HepG2 (cell line): Measurements from ENCODE around the gene DRC7. TPM values are rescaled to one million over a fixed set of nuclear protein-coding genes. Genes with fewer than 3 reads are reported as not detected.

Experiments
- BORCS8-MEF2B ChIP-seq: sonication (generic); formaldehyde crosslinking; IDR thresholded peaks from 2 replicates; pipeline ENCODE4 v1.8.0; 2022; ENCODE audit warnings: mild to moderate bottlenecking, missing genetic modification reagents
- BRCA1 ChIP-seq: sonication (generic); formaldehyde crosslinking; IDR thresholded peaks from 2 replicates; pipeline ENCODE4 v1.4.0; 2020; ENCODE audit warnings: missing genetic modification reagents
- CSRNP1 ChIP-seq: sonication (generic); formaldehyde crosslinking; IDR thresholded peaks from 2 replicates; pipeline ENCODE4 v1.8.1; 2023; ENCODE audit warnings: mild to moderate bottlenecking, missing genetic modification reagents
- ERF ChIP-seq: IDR thresholded peaks from 2 replicates; pipeline ENCODE4 v1.6.1; 2018; ENCODE audit warnings: missing biosample characterization, missing genetic modification reagents
- ISX ChIP-seq: sonication (generic); formaldehyde crosslinking; conservative IDR thresholded peaks from 2 replicates; pipeline ENCODE4 v1.5.0; 2020; ENCODE audit warnings: missing genetic modification reagents
- KAT8 ChIP-seq: IDR thresholded peaks from 2 replicates; pipeline ENCODE4 v1.6.1; 2016; ENCODE audit warnings: missing genetic modification reagents, missing compliant biosample characterization
- POLR2A ChIP-seq, 2 experiments: IDR thresholded peaks; 2 replicates each; pipeline ENCODE4 v1.6.1; 2011; ENCODE audit warnings: low read depth in 2 of 2, low read length in 2 of 2, mild to moderate bottlenecking in 1 of 2, moderate library complexity in 1 of 2; ENCODE audit not compliant: insufficient read depth in 1 of 2
- POLR2G ChIP-seq: fragments of 200-400 bp; formaldehyde crosslinking; IDR thresholded peaks from 2 replicates; pipeline ENCODE4 v1.6.1; 2018; ENCODE audit warnings: mild to moderate bottlenecking, low read depth, low read length, moderate library complexity
- SALL2 ChIP-seq: sonication (generic); formaldehyde crosslinking; IDR thresholded peaks from 2 replicates; pipeline ENCODE4 v1.8.1; 2023; ENCODE audit warnings: mild to moderate bottlenecking, missing genetic modification reagents, inconsistent platforms
- SCMH1 ChIP-seq: sonication (generic); formaldehyde crosslinking; IDR thresholded peaks from 2 replicates; pipeline ENCODE4 v1.9.0; 2021; ENCODE audit warnings: missing genetic modification reagents, mild to moderate bottlenecking, borderline replicate concordance
- TAF1 ChIP-seq: sonication (generic); formaldehyde crosslinking; IDR thresholded peaks from 2 replicates; pipeline ENCODE4 v1.4.0; 2020; ENCODE audit warnings: missing genetic modification reagents
- ZBTB10 ChIP-seq: sonication (generic); formaldehyde crosslinking; IDR thresholded peaks from 2 replicates; pipeline ENCODE4 v1.4.0; 2020; ENCODE audit warnings: missing genetic modification reagents, borderline replicate concordance
- ZFP36L2 ChIP-seq: sonication (generic); formaldehyde crosslinking; IDR thresholded peaks from 2 replicates; pipeline ENCODE4 v1.4.0; 2020; ENCODE audit warnings: missing genetic modification reagents
- ZFP62 ChIP-seq: sonication (generic); formaldehyde crosslinking; IDR thresholded peaks from 2 replicates; pipeline ENCODE4 v1.4.0; 2020; ENCODE audit warnings: missing genetic modification reagents
- ZFX ChIP-seq: sonication (generic); formaldehyde crosslinking; IDR thresholded peaks from 2 replicates; pipeline ENCODE4 v1.4.0; 2020; ENCODE audit warnings: mild to moderate bottlenecking, low read depth, missing genetic modification reagents, moderate library complexity
- ZNF292 ChIP-seq: sonication (generic); formaldehyde crosslinking; IDR thresholded peaks from 2 replicates; pipeline ENCODE4 v1.8.1; 2022; ENCODE audit warnings: mild to moderate bottlenecking, low read depth, missing genetic modification reagents, borderline replicate concordance
- ZNF362 ChIP-seq: sonication (generic); formaldehyde crosslinking; IDR thresholded peaks from 2 replicates; pipeline ENCODE4 v1.4.0; 2020; ENCODE audit warnings: missing genetic modification reagents, mild to moderate bottlenecking, borderline replicate concordance
- ZNF432 ChIP-seq: sonication (generic); formaldehyde crosslinking; IDR thresholded peaks from 2 replicates; pipeline ENCODE4 v1.5.0; 2020; ENCODE audit warnings: missing genetic modification reagents, mild to moderate bottlenecking, borderline replicate concordance
- ZNF501 ChIP-seq: sonication (generic); formaldehyde crosslinking; IDR thresholded peaks from 2 replicates; pipeline ENCODE4 v1.5.1; 2020; ENCODE audit warnings: mild to moderate bottlenecking, moderate library complexity, missing genetic modification reagents
- ZNF510 ChIP-seq: sonication (generic); formaldehyde crosslinking; IDR thresholded peaks from 2 replicates; pipeline ENCODE4 v1.4.0; 2020; ENCODE audit warnings: low read depth, mild to moderate bottlenecking, missing genetic modification reagents
- ZNF557 ChIP-seq: sonication (generic); formaldehyde crosslinking; IDR thresholded peaks from 2 replicates; pipeline ENCODE4 v1.4.0; 2020; ENCODE audit warnings: missing genetic modification reagents
- ZNF891 ChIP-seq: sonication (generic); formaldehyde crosslinking; IDR thresholded peaks from 2 replicates; pipeline ENCODE4 v1.5.0; 2020; ENCODE audit warnings: mild to moderate bottlenecking, missing genetic modification reagents
- ZSCAN20 ChIP-seq: sonication (generic); formaldehyde crosslinking; IDR thresholded peaks from 2 replicates; pipeline ENCODE4 v1.4.0; 2020; ENCODE audit warnings: missing genetic modification reagents, mild to moderate bottlenecking, borderline replicate concordance
- ZZZ3 ChIP-seq: sonication (generic); formaldehyde crosslinking; IDR thresholded peaks from 2 replicates; pipeline ENCODE4 v1.4.0; 2020; ENCODE audit warnings: missing genetic modification reagents, mild to moderate bottlenecking, borderline replicate concordance
- polyA plus RNA-seq, 8 experiments: library from polyadenylated mRNA; depleted of rRNA in 3 of 8; stranded (reverse) in 7 of 8; unstranded in 1 of 8; fragments of >200 nt; fragmentation: Illumina TruSeq in 4 of 8; extraction: Trizol in 4 of 8; gene quantifications; 2 replicates each; pipeline versions ENCODE4 v1.2.1 to v1.2.3, GENCODE V29; 2011 to 2016; ENCODE audit warnings: low read depth in 4 of 8, missing spikeins in 1 of 8, mixed read lengths in 1 of 8; ENCODE audit not compliant: insufficient read depth in 1 of 8
- total RNA-seq, 5 experiments: library from RNA; depleted of rRNA; stranded (reverse); fragments of >200 nt; fragmentation: Illumina TruSeq; extraction: Trizol; gene quantifications; 2 replicates each; pipeline ENCODE4 v1.2.3, GENCODE V29; 2016; ENCODE audit warnings: low read depth in 1 of 5

DRC7 gene
- total and polyA plus RNA-seq, 2 of the 13 experiments (the other 11 are each of a cell fraction or from before 2014, with no cell fraction given): 2.7 to 3.4 TPM

- peak; percentile 92 for TF ChIP-seq ZFX (CRISPR knock-in tag)
- peak; percentile 75 to 77 for TF ChIP-seq POLR2A (IDR thresholded peaks at IDR 0.05; ENCODE audit: insufficient read depth in 1 of 2, low read depth in 2 of 2, low read length in 2 of 2)
- TF ChIP-seq TAF1 (CRISPR knock-in tag): peak; percentile 69; the same call in 1 of the 2 replicates
- TF ChIP-seq ZFP62 (CRISPR knock-in tag): no peak
- peak; percentile 52; the same call in 1 of the 2 replicates for TF ChIP-seq ZNF292 (CRISPR knock-in tag)
- TF ChIP-seq ZZZ3: peak; percentile 75; the same call in 1 of the 2 replicates
- TF ChIP-seq ZNF501 (CRISPR knock-in tag): peak; percentile 1; the same call in 1 of the 2 replicates
- peak; percentile 57; the same call in 1 of the 2 replicates for TF ChIP-seq ZNF362 (CRISPR knock-in tag)
- TF ChIP-seq ERF (CRISPR knock-in tag): peak; percentile 90
- peak; percentile 55; the same call in 1 of the 2 replicates for TF ChIP-seq BORCS8-MEF2B (CRISPR knock-in tag)
- TF ChIP-seq BRCA1 (CRISPR knock-in tag): no peak
- peak; percentile 80 for TF ChIP-seq POLR2G
- TF ChIP-seq ZFP36L2 (CRISPR knock-in tag): no peak
- TF ChIP-seq KAT8 (CRISPR knock-in tag): peak; percentile 89
- peak; percentile 93 for TF ChIP-seq ZNF510 (CRISPR knock-in tag)
- TF ChIP-seq SCMH1 (CRISPR knock-in tag): no peak
- TF ChIP-seq ZNF891 (CRISPR knock-in tag): peak; percentile 69
- TF ChIP-seq ZBTB10 (CRISPR knock-in tag): no peak; the same call in 1 of the 2 replicates
- TF ChIP-seq ZNF432 (CRISPR knock-in tag): no peak
- TF ChIP-seq SALL2: peak; percentile 69; the same call in 1 of the 2 replicates
- TF ChIP-seq ZSCAN20 (CRISPR knock-in tag): no peak
- TF ChIP-seq ISX (CRISPR knock-in tag): no peak
- TF ChIP-seq ZNF557 (CRISPR knock-in tag): no peak
- peak; percentile 43; the same call in 1 of the 2 replicates for TF ChIP-seq CSRNP1
Observed at GRCh38 chr16:57667526-57668262, 26.9 kb upstream of the DRC7 start (continued).
